NCI-H526 (cell line): ENCODE results near the gene ZNF23.

Experiments
- DNase-seq, 2 experiments: peaks; one replicate each; lab custom pipeline; 2025; lab: John Stamatoyannopoulos, UW

Gene ZNF23

DNA sequence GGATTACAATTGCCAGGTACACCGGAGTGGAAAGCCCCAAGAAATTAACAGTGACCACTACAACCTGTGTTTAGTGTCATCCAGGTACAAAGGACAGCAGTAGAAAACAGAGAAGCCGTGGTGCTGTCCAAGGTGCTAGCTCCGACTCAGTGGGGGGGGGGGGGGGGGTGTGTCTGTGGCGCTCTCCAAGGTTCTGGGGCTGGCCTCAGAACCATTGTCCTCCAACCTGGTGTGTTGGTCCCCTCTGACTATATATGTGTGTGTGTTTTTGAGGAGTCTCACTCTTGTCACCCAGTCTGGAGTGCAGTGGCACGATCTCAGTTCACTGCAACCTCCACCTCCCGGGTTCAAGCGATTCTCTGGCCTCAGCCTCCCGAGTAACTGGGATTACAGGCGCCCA is 5.8 kb upstream of the ZNF23 start:
- no peak for DNase-seq

DNA sequence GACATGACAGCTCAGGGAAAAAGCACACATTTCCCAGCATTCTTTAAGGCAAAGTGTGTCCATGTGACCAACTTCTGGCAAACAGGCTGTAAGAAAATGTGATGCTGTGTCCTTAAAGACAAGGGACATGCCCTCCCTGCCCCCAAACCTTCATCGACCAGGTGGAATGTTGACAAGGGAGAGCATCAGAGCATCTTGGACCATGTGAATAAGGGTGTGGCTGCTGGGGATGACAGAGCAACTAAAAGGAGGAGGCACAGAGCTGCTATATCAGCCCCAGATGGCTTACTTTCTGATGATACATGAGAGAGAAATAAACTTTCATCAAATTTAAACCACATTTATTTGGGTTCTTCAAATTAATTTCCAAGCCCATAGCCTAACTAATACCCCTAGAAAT is 2.2 kb upstream of the ZNF23 start:
- no peak for DNase-seq

DNA sequence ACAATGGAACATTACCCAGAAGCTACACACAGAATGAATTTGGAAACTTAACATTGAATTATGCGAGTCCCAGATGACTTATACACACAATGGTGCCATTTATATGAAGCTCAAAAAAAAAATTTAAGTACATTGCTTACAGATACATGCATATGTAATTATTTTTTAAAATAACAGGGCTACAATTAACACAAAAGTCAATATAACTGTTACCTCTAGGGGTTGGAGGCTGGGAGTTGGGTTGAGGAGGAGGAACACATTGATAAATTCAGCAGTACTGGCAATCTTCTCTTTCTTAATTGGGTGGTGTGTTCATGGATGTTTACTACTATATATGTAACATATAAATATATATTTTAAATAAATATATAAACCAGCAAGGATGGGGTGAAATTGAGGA is 1.1 kb downstream of the ZNF23 start:
- DNase-seq = no peak

DNA sequence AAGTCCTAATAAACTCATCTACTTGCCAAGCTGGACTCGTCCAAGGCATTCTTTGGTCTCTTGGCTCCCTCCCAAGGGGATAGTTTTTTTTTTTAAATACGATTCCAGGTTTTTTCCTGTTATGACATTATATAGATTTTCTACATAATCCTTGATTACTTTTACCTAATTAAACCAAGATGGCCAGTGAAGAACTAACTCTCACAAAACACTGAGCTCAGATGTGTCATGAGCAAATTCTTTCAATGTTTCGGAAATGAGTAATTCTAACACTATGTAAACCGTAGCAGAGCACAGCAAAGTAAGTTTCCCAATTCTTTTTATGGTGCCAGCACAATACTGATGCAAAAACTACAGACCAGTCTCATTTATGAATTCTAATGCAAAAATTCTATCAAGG is 1.8 kb downstream of the ZNF23 start:
- no peak for DNase-seq

DNA sequence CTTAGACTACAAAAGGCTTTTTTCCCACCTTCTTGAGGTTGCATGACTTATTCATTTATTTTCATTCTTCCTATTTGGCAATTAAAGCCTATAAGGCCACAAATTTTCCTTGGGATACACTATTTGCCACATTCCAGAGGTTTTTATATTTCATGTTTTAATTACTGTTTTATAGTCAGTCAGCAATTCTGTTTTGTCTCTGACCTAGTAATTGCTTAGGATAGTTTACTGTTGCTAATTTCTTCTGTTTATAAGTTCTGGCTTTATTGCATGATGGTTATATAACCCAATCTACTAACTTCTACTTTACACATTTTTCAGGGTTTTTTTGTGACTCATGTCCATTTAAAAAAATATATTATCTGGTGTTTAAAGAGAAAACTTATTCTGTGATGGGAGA is 2.5 kb downstream of the ZNF23 start:
- DNase-seq = no peak

DNA sequence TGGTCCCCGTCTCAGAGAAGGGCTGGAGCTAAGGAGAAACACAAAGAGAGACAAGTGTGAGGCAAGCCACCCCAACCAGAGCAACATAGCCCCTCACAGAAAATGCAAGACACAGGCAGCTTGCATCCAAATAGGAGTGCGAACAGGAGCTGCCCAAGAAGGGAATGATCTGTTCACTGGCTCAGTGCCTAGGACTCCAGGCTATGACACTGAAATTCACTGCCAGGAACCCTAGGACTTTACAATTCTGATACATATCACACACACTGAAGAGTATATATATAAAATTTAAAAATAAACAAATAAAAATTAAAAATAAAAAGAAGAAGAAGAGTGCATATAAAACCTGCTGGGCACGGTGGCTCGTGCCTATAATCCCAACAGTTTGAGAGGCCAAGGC is 5.2 kb downstream of the ZNF23 start:
- no peak for DNase-seq

DNA sequence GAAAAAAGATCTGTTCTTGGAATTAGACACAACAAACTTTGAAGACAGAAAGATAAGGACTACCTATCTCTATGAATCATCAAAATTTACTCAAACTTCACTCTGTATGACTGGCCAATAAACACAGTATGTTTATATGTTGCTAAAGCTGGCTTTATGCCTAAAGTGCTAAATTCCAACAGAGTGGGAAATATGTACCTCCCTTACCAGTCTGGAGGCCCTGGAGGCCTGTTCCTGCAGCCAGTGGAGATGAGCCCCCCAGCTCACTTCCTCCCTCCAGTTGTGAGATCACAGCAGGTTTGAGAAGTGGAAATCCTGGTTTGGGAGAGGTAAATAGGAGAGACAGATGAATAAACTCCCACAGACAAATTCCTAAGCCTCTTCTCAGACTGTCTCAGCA is 9.0 kb downstream of the ZNF23 start:
- no peak for DNase-seq

DNA sequence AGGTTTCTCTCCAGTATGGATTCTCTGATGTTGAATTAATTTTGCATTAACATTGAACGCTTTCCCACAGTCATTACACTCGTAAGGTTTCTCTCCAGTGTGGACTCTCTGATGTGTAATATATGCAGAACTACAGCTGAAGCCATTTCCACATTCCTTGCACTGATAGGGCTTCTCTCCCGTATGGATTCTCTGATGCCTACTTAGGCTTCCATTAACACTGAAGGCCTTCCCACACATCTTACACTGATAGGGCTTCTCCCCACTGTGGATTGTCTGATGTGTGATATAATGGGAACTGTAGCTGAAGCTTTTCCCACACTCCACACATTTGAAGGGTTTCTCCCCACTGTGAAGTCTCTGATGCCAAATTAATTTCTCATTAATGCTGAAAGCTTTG is 13.0 kb downstream of the ZNF23 start:
- DNase-seq = no peak

DNA sequence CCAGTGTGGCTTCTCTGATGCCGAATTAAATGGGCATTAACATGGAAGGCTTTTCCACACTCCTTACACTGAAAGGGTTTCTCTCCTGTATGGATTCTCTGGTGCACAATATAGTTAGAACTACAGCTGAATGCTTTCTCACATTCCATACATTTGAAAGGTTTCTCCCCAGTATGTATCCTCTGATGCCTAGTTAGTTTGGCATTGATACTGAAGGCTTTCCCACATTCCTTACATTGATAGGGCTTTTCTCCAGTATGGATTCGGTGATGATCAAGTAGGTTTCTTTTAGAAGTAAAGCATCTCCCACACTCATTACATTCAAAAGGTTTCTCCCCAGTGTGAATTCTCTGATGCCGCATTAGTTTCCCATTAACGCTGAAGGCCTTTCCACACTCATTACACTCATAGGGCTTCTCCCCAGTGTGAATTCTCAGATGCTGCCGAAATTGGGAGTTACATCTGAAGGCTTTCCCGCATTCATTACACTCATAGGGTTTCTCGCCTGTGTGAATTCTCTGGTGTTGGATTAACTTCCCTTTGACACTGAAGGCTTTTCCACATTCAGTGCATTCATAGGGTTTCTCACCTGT is 13.7 kb downstream of the ZNF23 start:
- no peak for DNase-seq

DNA sequence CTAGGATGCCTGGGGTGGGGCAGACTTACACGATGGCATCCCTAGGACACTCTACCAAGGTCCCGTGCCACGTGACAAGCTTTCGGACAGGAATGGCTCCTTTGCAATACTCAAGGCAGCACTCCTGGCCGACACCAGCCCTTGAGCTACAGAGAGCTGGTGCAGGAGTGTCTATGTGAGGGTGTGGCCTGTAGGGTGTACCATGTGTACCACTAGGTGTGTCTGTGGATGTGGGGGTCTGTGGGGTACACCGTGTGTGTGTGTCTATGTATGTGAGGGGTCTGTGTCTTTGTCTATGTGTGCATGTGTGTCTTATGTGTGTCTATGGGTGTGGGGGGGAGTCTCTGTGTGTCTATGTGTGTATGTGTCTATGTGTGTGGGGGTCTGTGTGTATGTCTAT is 18.3 kb downstream of the ZNF23 start:
- DNase-seq = no peak

DNA sequence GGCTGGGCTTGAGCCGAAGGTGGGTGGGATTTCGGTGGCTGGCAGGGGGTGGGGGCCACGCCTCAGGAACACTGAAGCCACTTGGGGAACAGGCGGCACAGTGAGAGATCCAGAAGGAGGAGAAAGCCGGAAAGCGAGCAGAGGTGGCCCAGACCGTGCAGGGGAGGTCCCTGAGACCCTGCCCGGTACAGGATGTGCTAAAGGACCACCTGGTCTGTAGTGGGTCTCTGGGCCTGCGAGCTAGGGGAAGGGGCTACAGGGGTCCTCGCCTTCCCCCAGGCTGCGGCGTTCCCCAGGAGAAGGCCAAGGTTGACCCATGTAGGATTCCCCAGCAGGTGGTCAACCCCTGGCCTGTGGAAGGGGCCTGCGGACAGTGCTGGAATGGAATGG is 20.0 kb downstream of the ZNF23 start, which contains the start of gene TLE7:
Gene TLE7 (minus strand): TSS at position 4 of the 390 bp plus-strand sequence. CDS start 8,730 bp downstream, outside the sequence.
- no peak for DNase-seq

DNA sequence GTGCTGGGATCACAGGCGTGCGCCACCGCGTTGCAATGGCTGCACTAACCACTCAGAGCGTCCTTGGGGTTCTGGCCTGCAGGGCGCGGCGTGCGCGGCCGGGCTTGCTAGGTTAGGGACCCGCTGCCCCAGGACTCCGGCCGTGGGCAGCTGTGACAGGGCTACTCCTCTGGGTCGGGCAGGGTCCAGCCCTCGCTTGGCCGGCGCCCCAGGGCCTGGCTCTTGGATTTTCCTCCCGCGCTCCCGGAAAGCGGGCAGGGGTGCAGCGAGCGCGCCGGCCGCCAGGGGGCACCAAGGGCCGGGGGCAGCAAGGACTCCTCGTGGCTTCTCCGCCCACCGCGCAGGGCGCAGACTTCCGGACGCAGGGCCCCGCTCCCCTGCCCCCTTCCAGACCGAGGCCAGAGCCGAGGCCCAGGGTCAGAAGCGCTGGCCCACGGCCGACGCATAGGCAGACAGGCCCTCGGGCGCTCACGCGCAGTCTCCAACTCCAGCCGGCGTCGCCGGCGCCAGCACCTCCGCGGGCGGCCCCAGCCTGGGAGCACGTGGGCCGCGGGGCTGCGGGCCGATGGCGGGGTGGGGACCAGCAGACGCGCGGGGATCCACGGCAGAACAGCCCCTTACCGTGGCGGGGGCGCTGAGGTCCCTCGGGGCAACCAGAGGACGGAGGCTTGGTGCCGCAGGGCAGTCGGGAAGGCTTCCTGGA is 20.5 kb downstream of the ZNF23 start:
- DNase-seq = no peak

DNA sequence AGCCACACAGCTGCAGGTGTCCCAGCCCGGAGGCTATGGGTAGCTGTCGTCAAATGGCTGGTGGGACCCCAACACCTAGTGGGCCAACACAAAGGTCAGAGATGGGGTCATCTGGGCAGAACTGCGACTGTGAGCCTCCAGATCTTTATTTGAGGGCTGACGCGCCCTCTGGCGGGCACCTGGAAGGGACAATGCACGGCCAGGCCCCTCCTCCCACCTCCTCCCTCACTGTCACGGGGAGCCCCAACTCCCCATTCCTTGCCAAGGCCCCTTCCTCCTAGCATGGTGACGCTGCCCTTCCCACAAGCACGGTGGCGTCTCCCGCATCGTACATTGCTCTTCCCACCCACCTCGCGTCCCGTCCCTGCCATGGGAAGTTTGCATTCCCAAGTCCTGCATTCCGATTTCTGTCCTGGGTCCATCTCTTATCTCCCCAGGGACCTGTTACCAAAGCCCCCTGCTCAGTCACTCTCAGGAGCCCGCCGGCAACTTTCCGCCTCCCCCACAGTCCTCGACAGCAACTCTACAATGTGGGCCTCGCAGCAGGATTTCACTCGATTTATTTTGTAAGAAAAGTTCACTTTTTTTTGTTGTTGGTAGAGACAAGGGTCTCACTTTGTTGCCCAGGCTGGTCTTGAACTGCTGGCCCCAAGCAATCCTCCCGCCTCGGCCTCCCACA is 21.2 kb downstream of the ZNF23 start:
- DNase-seq = peak in 1 of 2 experiments; percentile 28

DNA sequence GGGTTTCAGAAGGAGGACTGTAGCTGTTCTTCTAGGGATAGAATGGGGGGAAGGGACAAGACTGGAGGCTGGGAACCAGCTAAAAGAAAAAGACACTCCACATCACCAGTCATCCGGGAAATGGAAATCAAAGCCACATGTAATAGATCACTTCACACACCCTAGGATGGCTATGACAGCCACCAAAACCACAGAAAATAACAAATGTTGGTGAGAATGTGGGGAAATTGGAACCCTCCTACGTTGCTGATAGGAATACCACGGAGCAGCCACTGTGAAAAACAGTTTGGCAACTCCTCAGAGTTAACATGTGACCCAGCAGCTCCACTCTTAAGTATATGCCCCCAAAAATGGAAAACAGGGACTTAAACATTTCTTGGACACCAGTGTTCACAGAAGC is 22.5 kb downstream of the ZNF23 start:
- DNase-seq = no peak

DNA sequence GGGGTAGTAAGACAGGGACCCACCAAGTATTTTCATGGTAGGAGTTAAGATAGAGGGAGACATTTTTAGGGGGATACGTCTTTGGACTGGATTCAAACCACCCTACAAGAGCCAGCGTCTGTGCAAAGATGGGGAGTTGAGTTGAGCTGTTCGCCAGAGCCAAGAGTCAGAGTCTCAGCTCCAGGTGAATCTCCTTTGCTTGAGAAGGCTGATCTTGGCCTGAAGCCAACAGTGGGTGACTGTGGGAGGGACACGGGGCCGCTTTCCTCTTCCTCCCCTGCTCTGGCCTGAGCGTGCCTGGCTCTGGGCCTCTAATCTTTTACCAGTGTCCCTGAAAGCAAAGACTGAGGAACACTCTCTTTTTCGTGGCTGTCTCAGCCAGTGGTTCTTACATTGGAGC is 25.6 kb downstream of the ZNF23 start:
- no peak for DNase-seq

DNA sequence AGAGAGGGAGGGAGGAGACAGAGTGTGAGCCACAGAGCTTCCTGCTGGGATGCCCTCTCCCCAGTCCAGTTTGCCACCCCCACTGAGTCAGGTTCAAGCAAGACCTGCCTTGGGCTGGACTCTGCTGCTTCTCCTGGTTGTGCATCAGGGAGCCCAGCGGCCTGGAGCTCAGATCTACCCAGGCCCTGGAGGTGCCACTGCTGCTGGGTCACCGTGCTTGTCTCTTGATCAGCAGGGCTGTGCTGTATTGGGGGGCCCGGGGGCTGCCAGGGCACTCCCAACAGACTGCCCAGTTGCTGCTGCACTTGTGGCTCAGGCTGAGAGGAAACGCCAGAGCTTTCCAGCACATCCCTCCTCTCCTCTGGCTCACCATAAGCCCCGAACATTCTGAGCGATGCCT is 29.1 kb downstream of the ZNF23 start:
- DNase-seq = no peak

DNA sequence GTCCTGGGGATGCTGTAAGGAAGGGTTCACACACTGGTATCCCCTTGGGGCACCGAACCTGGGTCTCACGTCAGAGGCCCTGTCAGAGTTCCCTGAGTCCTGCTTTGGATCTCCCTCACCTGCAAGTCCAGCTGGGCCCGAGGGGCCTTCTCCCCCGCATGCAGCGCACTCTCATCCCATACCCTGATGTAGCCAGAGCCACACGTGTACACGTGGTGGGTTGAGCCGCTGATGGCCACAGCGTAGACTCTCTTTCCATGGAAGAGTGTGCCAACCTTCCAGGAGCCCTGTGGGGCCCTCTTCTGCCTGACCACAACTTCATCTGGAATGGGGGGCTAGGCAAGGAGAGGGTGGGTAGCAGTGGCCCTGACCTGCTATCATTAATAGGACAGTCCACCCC is 30.1 kb downstream of the ZNF23 start:
- no peak for DNase-seq

DNA sequence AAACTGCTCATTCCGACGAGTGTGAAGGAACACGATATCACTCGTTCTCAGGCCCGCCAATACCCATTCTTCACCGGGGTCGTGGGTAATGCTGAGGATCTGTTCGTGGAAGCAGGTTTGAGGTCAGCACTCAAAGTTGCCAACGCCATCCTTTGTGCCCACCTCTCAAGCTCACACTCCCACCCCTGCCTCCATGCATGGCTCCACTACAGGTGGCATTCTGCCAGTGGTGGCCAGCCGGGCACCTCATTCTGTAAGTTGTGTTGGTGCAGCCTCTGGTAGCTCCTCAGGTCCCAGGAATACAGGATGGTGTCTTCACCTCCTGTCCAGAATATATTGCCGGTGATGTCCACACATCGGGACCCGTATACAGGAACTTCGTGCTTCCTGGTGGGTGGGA is 30.9 kb downstream of the ZNF23 start:
- DNase-seq = no peak

DNA sequence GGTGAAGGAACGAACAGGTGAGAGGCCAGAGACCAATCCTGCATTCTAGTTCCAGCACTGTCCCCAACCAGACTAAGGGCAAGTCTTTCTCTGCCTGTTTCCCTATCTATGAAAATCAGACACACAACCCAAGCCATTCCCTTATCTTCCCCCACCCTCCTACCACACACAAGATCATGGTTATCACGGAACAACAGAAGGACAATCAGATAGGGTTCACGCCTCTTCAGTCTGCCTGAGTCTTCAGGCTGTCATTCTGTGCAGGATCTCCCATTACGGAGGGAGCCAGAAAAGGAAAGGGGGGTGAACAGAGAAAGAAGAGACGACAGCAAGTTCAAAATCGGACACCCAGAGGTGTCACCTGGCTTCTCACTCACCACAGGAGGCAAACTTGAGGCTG is 31.3 kb downstream of the ZNF23 start:
- no peak for DNase-seq

DNA sequence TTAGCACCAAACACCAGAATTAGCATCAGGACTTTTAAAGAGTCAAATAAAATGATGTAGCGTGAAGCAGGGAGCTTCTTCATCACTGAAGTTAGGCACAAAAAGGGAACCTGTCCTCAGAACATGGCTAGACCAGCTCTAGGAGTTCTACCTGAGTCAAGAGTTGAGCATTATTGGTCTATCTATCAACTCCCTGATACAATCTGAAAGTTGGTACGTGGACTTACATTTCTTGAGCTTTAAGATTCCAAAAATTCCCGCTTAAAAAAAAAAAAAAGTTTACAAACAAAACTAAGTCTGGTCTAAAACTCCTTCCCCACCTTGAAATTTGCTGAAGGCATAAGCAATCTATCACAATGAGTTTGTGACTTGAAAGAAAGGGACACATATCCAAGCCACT is 32.5 kb downstream of the ZNF23 start:
- DNase-seq = no peak

DNA sequence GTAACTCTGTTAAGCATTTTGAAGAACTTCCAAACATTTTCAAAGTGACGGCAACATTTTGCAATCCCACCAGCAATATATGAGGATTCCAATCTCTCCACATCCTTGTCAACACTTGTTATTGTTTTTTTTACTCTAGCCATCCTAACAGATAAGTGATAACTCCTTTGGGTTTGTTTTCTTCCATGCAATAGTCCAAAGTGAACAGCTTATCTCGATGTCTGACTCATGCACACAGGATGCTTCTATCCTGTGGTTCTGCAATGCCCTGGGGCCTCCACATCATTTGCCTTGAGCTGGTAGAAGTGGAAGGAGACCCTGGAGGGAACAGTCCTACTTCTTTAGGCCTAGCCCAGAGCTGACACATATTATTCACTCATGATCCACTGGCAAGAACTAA is 33.2 kb downstream of the ZNF23 start:
- DNase-seq = no peak

DNA sequence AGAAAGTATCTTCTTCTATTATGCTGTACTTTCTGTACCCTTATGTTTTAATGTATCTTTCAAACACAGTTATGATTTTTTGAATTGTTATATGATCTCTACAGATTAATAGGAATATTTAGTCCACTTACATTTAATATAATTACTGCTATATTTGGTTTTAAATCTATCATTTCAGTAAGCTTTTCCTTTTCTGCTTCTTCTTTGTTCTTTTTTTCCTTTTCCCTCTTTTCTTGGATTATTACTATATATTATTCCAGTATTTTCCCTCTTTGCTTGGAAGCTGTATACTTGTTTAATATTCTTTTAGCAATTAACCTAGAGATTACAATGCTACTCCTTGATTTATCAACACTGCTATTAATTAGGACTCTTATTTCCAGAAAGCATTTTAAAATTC is 33.7 kb downstream of the ZNF23 start:
- no peak for DNase-seq

DNA sequence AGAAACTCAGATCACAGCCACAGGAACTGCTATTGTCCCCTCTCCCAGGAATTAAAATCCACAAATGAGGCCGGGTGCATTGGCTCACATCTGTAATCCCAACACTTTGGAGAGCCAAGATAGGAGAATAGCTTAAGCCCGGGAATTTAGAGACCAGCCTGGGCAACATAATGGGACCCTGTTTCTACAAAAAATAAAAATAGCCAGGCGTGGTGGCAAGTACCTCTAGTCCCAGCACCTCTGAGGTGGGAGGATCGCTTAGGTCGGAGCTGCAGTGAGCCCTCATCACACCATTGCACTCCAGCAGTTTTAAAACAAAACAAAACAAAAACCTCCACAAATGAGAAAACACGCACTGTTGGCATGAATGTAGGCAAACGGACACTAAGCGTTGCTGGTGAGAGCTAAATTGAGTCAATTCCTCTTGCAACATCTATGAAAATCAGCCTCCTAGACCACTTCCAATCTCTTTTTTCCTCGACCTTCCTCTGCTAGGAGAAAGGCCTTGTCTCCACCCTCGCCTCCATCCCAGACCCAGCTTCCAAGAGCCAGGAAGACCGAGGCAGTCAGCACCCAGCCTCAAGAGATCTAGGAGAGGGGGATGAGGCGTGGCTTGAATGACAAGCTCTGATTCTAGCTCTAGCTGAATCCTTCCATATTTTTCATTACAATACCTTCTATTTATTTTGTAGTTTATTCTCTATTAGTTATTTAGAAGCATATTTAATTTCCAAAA is 35.0 kb downstream of the ZNF23 start:
- DNase-seq = no peak
